HCT116 (cell line): Measurements from ENCODE around the gene GTF2H4. TPM values are rescaled to one million over a fixed set of nuclear protein-coding genes. Genes with fewer than 3 reads are reported as not detected.
"Not testable (repeated sequence)": the region's sequence is repeated elsewhere in the genome, so short reads cannot be mapped to it uniquely, and the experiment has no call there.

Experiments
- ATAC-seq: fragments of 200-7000 bp; cut with Tn5 transposase; 2 replicates; pipeline ENCODE4 v1.9.1; 2020; ENCODE audit warnings: mild to moderate bottlenecking, moderate library complexity
- BruUV-seq: library from RNA; stranded (reverse); fragments of 400-500 nt; replicated peaks from 2 replicates; lab custom pipeline; 2021; lab: Mats Ljungman, UMichigan
- CTCF ChIA-PET: fragments of 300-600 bp; sonication (Branson Sonifier 250); formaldehyde crosslinking; loops from one replicate; lab custom pipeline; 2021; ENCODE audit warnings: antibody characterized with exemption; lab: Charles Lee
- POLR2A ChIA-PET: fragments of 300-600, 350-600 bp; sonication (Branson Sonifier 250); formaldehyde crosslinking; loops from one replicate; lab custom pipeline; 2021; ENCODE audit warnings: antibody characterized with exemption; lab: Charles Lee
- RAD21 ChIA-PET, 2 experiments: fragments of 300-600 bp; sonication (Branson Sonifier 250); formaldehyde crosslinking; loops; one replicate each; lab custom pipeline; 2023; ENCODE audit warnings: low total read pairs in 2 of 2; ENCODE audit not compliant: uncharacterized antibody in 2 of 2, unreplicated experiment in 2 of 2, low non-redundant PET in 1 of 2; lab: Charles Lee
- DNase-seq: peaks from one replicate; pipeline ENCODE4 v3.0.0-alpha.2; 2010; ENCODE audit warnings: low read depth, low spot score
- H2AFZ ChIP-seq: fragments of 200-600 bp; shearing (Covaris generic), sonication (generic); 2 replicates; pipeline ENCODE4 v1.6.1; 2017; ENCODE audit warnings: low read depth, mixed run types, mixed read lengths, antibody characterized with exemption, low read length; ENCODE audit not compliant: poor library complexity, severe bottlenecking
- H3K27ac ChIP-seq: 2 replicates; pipeline ENCODE4 v1.5.1; 2012; ENCODE audit warnings: low read depth, low read length
- H3K27me3 ChIP-seq: fragments of 200-600 bp; sonication (generic); 2 replicates; pipeline ENCODE4 v1.6.1; 2016; ENCODE audit warnings: mixed run types, low read length, mixed read lengths; ENCODE audit not compliant: insufficient read depth
- H3K36me3 ChIP-seq, 2 experiments: fragments of 200-500 bp in 1 of 2; fragments of 200-600 bp in 1 of 2; sonication (Bioruptor generic) in 1 of 2; sonication (generic) in 1 of 2; 2 replicates each; pipeline versions ENCODE4 v1.5.1 to v1.6.1; 2014 to 2016; ENCODE audit warnings: low read length in 2 of 2, inconsistent platforms in 1 of 2, mixed read lengths in 1 of 2, mixed run types in 1 of 2; ENCODE audit not compliant: insufficient read depth in 2 of 2, control insufficient read depth in 1 of 2
- H3K4me1 ChIP-seq, 2 experiments: fragments of 200-600 bp in 1 of 2; sonication (generic) in 1 of 2; 2 replicates each; pipeline versions ENCODE4 v1.5.1 to v1.6.1; 2012 to 2017; ENCODE audit warnings: low read length in 2 of 2, inconsistent platforms in 1 of 2, mild to moderate bottlenecking in 1 of 2, mixed read lengths in 1 of 2, mixed run types in 1 of 2, moderate library complexity in 1 of 2; ENCODE audit not compliant: insufficient read depth in 2 of 2, control insufficient read depth in 1 of 2
- H3K4me2 ChIP-seq: fragments of 200-600 bp; sonication (generic); 2 replicates; pipeline ENCODE4 v1.6.1; 2017; ENCODE audit warnings: mixed run types, low read length, mixed read lengths
- H3K4me3 ChIP-seq, 2 experiments: fragments of 200-600 bp in 1 of 2; sonication (generic) in 1 of 2; replicated peaks in 1 of 2; 2 replicates each; pipeline ENCODE4 v1.5.1; 2011 to 2016; ENCODE audit warnings: low read length in 2 of 2, control low read depth in 1 of 2, low read depth in 1 of 2, mild to moderate bottlenecking in 1 of 2, mixed read lengths in 1 of 2, mixed run types in 1 of 2
- H3K79me2 ChIP-seq: fragments of 200-600 bp; sonication (generic); 2 replicates; pipeline ENCODE4 v1.6.1; 2017; ENCODE audit warnings: mild to moderate bottlenecking, mixed run types, low read length, moderate library complexity, mixed read lengths; ENCODE audit not compliant: insufficient read depth
- H3K9ac ChIP-seq: fragments of 200-600 bp; sonication (generic); 2 replicates; pipeline ENCODE4 v1.6.1; 2016; ENCODE audit warnings: low read length, mixed read lengths
- H3K9me2 ChIP-seq: fragments of 200-600 bp; sonication (generic), shearing (Covaris generic); 2 replicates; pipeline ENCODE4 v1.6.1; 2017; ENCODE audit warnings: mixed run types, mild to moderate bottlenecking, moderate library complexity; ENCODE audit not compliant: insufficient read depth
- H3K9me3 ChIP-seq, 2 experiments: fragments of 200-500 bp in 1 of 2; fragments of 200-600 bp in 1 of 2; sonication (Bioruptor generic) in 1 of 2; sonication (generic) in 1 of 2; 2 replicates each; pipeline ENCODE4 v1.6.1; 2014 to 2017; ENCODE audit warnings: low read length in 2 of 2, mixed read lengths in 2 of 2, inconsistent platforms in 1 of 2, low read depth in 1 of 2, mild to moderate bottlenecking in 1 of 2, mixed run types in 1 of 2, moderate library complexity in 1 of 2; ENCODE audit not compliant: control insufficient read depth in 1 of 2, insufficient read depth in 1 of 2
- H4K20me1 ChIP-seq: fragments of 200-600 bp; sonication (generic), shearing (Covaris generic); 2 replicates; pipeline ENCODE4 v1.6.1; 2017; ENCODE audit warnings: mixed run types, mild to moderate bottlenecking, moderate library complexity; ENCODE audit not compliant: insufficient read depth
- EZH2phosphoT487 ChIP-seq: fragments of 200-600 bp; IDR thresholded peaks from 2 replicates; pipeline ENCODE4 v1.6.1; 2018; ENCODE audit warnings: antibody characterized with exemption, borderline replicate concordance
- TCF7L2 ChIP-seq: IDR thresholded peaks from 2 replicates; pipeline ENCODE4 v1.7.0; 2011; ENCODE audit warnings: borderline replicate concordance, inconsistent platforms; ENCODE audit not compliant: insufficient read depth, insufficient read length; ENCODE audit errors: extremely low read depth
- intact Hi-C: fragments of 100-400 bp; cut with micrococcal nuclease; formaldehyde crosslinking; loops from 2 replicates; pipeline ENCODE4 v1.10.0; 2022
- total RNA-seq: library from RNA; stranded (reverse); gene quantifications from one replicate; pipeline ENCODE4 v1.2.1, GENCODE V29; 2021; ENCODE audit not compliant: unreplicated experiment

GTF2H4 gene
- total RNA-seq, 1 experiment from 2014 or later = 59.7 TPM

GRCh38 chr6:30924040-30924627 lies 16.1 kb downstream of the GTF2H4 start:
- ATAC-seq, H2AFZ ChIP-seq, H3K9ac ChIP-seq, POLR2A ChIA-PET, H3K79me2 ChIP-seq, H3K27me3 ChIP-seq, H3K27ac ChIP-seq, H4K20me1 ChIP-seq, H3K9me2 ChIP-seq, H3K4me3 ChIP-seq, BruUV-seq, H3K4me2 ChIP-seq, intact Hi-C loops, RAD21 ChIA-PET, DNase-seq: not testable (repeated sequence)
- Histone ChIP-seq H3K36me3 (peaks cover 14 to 21% of the 10 kb centered on the region in 2 experiments; a peak in 3 of 4 replicates), H3K9me3 (peaks cover 0 to 10% of the 10 kb centered on the region in 2 experiments; a peak in 1 of 4 replicates), H3K4me1 (peaks cover 0 to 24% of the 10 kb centered on the region in 2 experiments; a peak in 1 of 4 replicates)
- CTCF ChIA-PET = interaction anchor here (2.1 kb wide), 1 partner anchor 146 kb away, joined by 4 read pairs; no protein-coding TSS in a partner anchor

GRCh38 chr6:30926644-30927043 lies 18.6 kb downstream of the GTF2H4 start:
- no peak overlapping the region for H3K27ac ChIP-seq
- DNase-seq (no peak), ATAC-seq (peak; percentile 54; the same call in 1 of the 2 replicates)
- intact Hi-C loops = no loop called here
- H2AFZ ChIP-seq = no peak overlapping the region
- TF ChIP-seq TCF7L2 = no peak
- TF ChIP-seq EZH2phosphoT487 = no peak
- RAD21 ChIA-PET = interaction anchor here in 1 of 2 experiments (0.7 kb wide), 1 partner anchor 189 kb away, joined by 6 read pairs; no protein-coding TSS in a partner anchor
- H3K79me2 ChIP-seq = no peaks in the 10 kb centered on the region
- H3K9ac ChIP-seq = no peak overlapping the region
- no peaks in the 10 kb centered on the region for H3K9me2 ChIP-seq
- peaks cover 5 to 10% of the 10 kb centered on the region in 2 experiments; a peak in 3 of 4 replicates for H3K36me3 ChIP-seq
- BruUV-seq = no TSS peak
- H4K20me1 ChIP-seq = no peaks in the 10 kb centered on the region
- peaks cover 0 to 11% of the 10 kb centered on the region in 2 experiments; a peak in 1 of 4 replicates for H3K9me3 ChIP-seq
- H3K4me3 ChIP-seq = no peak overlapping the region
- peaks cover 0 to 22% of the 10 kb centered on the region in 2 experiments; a peak in 2 of 4 replicates for H3K4me1 ChIP-seq
- H3K27me3 ChIP-seq = no peaks in the 10 kb centered on the region
- POLR2A ChIA-PET = no interaction called here
- CTCF ChIA-PET = no interaction called here
- H3K4me2 ChIP-seq = peak overlapping the region; percentile 13

- H4K20me1 ChIP-seq, H3K9ac ChIP-seq, POLR2A ChIA-PET, H3K9me2 ChIP-seq, ATAC-seq, H3K27ac ChIP-seq, BruUV-seq, H3K4me3 ChIP-seq, H3K79me2 ChIP-seq, DNase-seq, H3K36me3 ChIP-seq, H3K27me3 ChIP-seq, H2AFZ ChIP-seq, intact Hi-C loops: not testable (repeated sequence)
- ChIA-PET CTCF (interaction anchor here (0.7 kb wide), 1 partner anchor 21 kb away, joined by 3 read pairs; no protein-coding TSS in a partner anchor), RAD21 (interaction anchor here in 1 of 2 experiments (0.7 kb wide), 1 partner anchor 189 kb away, joined by 6 read pairs; no protein-coding TSS in a partner anchor)
- Histone ChIP-seq H3K4me1 (peaks cover 4 to 22% of the 10 kb centered on the region in 2 experiments; a peak in 3 of 4 replicates), H3K9me3 (peaks cover 0 to 11% of the 10 kb centered on the region in 2 experiments; a peak in 1 of 4 replicates), H3K4me2 (peak overlapping the region; percentile 13)
Observed at GRCh38 chr6:30927080-30927479, 19.1 kb downstream of the GTF2H4 start.
